Effector memory CD8-positive, alpha-beta T cell (primary cell): Measurements from ENCODE around the gene JAM2.
A peak's percentile ranks its signal among the peaks of the same experiment; 100 is the strongest.
"Not testable (repeated sequence)": the region's sequence is repeated elsewhere in the genome, so short reads cannot be mapped to it uniquely, and the experiment has no call there.

Source experiments
- ATAC-seq: fragments of 150-1000 bp; cut with Tn5 transposase; replicated peaks from 2 replicates; pipeline ENCODE4 v1.10.0; 2021; ENCODE audit warnings: mild to moderate bottlenecking, moderate library complexity
- DNase-seq, 3 experiments: peaks; one replicate each; pipeline ENCODE4 v3.0.0; 2021
- H3K27ac Mint-ChIP-seq, 2 donors: one replicate each; pipeline ENCODE4 v1.8.0; 2022; ENCODE audit warnings: mild to moderate bottlenecking in 2 of 2, mixed read lengths in 2 of 2, moderate library complexity in 2 of 2
- H3K27me3 Mint-ChIP-seq, 2 donors: one replicate each; pipeline ENCODE4 v1.8.0; 2022; ENCODE audit warnings: mixed read lengths in 2 of 2
- H3K36me3 Mint-ChIP-seq: one replicate; pipeline ENCODE4 v1.8.0; 2022; ENCODE audit warnings: mild to moderate bottlenecking, moderate library complexity, mixed read lengths; ENCODE audit not compliant: insufficient read depth
- H3K4me1 Mint-ChIP-seq, 2 donors: one replicate each; pipeline ENCODE4 v1.8.0; 2022; ENCODE audit warnings: low read depth in 2 of 2, mixed read lengths in 2 of 2
- H3K4me3 Mint-ChIP-seq, 2 donors: one replicate each; pipeline ENCODE4 v1.8.0; 2022; ENCODE audit warnings: mild to moderate bottlenecking in 2 of 2, mixed read lengths in 2 of 2, moderate library complexity in 2 of 2
- H3K9me3 Mint-ChIP-seq, 2 donors: one replicate each; pipeline ENCODE4 v1.8.0; 2022; ENCODE audit warnings: mixed read lengths in 2 of 2
- total RNA-seq, 9 experiments: gene quantifications; one replicate each; lab custom pipeline; 2026; lab: John Stamatoyannopoulos, UW

The JAM2 gene, protein sequence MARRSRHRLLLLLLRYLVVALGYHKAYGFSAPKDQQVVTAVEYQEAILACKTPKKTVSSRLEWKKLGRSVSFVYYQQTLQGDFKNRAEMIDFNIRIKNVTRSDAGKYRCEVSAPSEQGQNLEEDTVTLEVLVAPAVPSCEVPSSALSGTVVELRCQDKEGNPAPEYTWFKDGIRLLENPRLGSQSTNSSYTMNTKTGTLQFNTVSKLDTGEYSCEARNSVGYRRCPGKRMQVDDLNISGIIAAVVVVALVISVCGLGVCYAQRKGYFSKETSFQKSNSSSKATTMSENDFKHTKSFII
- total RNA-seq: 0 to 1.1 (median 0.30) reads per million in 9 experiments

DNA sequence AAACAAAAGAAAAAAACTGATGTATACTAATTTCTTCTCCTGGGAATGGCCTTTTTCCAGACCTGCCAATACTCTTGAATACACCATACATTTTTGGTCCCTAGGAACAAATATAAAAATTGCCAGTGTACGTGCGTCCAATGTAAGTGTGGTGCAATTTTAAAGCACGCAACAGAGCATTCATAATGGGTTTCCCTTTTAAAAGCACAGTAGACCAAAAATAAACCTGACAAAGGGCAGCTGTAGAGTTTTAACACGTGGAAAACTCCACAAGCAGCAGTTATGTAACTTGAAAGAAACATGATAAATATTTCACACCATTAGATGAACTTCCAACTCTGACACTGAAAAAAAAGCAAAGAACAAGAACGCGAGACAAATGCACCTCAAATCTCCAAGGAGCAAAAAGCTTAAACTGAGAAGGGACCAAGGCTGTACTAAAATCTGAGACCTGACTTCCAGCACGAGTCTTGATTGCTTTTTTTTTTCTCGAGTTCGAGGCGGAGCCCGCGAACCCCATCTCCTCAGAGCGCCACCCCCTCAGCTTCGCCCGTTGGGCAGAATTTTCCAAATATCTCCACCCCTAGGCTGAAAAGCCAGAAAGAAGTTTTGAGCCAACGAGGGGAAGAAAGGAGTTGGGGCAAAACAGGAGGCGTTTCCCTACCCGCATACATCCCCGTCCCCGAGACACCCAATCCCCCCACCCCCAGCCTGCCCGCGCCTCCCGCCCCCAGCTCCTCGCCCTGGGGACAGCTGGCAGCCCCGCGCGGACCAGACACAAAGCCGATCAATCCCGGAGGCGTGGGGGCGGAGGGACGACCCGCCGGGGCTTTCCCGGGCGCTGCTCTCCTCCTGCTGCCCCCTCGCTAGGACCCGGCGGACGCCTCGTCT is at the start of gene JAM2:
JAM2 (plus strand) TSS at position 599 of the 891 bp plus-strand sequence. CDS start 564 bp downstream, outside the sequence.
- Mint-ChIP-seq H3K4me1 (peaks cover 12 to 17% of the 10 kb centered on the region in 2 donors), H3K27ac (peak within 1 kb of the TSS in 1 of 2 donors; percentile 66), H3K4me3 (peak within 1 kb of the TSS; percentile 51 to 72), H3K27me3 (peaks cover 52 to 53% of the 10 kb centered on the region in 2 donors), H3K9me3 (no peaks in the 10 kb centered on the region), H3K36me3 (no peaks in the 10 kb centered on the region)
- peak; percentile 5 to 8 (median 8) for DNase-seq
- ATAC-seq: peak; percentile 68

DNA sequence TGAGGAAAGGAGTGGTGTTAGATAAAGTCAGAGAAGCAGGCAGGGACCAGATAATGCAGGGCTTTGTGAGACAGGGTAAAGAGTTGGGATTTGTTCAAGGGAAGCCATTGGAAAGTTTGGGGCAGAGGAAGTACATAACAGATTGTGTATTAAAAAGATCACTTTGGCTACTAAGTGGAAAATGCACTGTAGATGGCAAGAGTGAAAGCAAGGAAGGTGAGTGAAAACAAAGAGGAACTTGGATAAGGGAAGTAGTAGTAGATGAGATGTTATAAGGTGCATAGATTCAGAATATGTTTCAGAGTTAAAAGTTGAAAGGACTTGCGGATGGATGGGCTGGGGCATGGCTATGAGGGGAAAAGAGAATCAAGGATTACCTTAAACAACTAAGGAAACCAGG is 49.2 kb upstream of the JAM2 start:
- ATAC-seq: no peak
- Mint-ChIP-seq H3K4me3 (no peak overlapping the region), H3K27ac (no peak overlapping the region), H3K4me1 (peaks cover 7 to 35% of the 10 kb centered on the region in 2 donors), H3K36me3 (peaks cover 55% of the 10 kb centered on the region), H3K9me3 (no peaks in the 10 kb centered on the region), H3K27me3 (no peaks in the 10 kb centered on the region)
- DNase-seq: no peak

DNA sequence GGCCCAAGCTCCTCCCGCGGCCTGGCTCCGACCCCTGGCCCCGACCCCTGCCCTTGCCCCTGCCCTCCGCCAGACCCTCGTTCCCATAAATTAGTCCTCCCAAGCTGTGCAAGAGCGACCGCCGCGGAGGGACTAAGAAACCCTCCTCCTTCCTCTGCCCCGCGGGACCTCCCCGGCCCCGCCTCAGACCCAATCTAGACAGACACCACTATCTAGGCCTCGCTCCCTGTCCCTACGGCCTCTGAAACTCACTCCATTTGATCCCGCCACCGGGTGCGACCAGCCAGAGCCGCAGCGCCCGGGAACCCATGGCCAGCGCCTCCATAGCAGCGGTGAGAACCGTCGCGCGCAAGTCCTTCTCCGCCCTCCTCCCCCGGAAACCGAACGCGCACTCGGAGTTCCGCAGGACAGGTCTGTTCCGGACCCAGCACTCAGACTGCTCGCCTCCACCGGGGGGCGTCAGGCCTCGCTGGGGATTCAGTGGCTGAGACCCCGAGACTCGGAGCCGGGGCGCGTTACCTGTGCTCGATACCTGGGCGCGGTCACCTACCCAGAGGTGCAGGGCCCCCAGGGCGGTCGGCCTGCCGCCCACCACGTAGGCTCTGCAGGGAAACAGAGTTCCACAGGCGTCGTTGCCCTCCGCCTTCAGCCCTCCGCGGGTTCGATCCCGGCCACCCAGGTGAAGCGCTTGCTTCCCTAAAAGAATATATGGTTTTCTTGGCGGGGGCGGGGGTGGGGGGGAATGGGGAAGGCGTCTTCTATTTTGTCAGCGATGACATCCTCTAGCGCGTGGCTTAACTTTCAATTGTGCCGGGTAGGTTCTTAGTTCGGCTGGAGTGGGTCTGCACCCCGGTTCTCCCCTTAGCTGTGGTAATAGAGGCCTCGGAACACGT is 31.7 kb upstream of the JAM2 start, which contains the start of gene MRPL39:
MRPL39 (minus strand) TSS at position 331 of the 893 bp plus-strand sequence; CDS start at position 325, 6 bp downstream.
- H3K4me1 Mint-ChIP-seq: peaks cover 22 to 33% of the 10 kb centered on the region in 2 donors

DNA sequence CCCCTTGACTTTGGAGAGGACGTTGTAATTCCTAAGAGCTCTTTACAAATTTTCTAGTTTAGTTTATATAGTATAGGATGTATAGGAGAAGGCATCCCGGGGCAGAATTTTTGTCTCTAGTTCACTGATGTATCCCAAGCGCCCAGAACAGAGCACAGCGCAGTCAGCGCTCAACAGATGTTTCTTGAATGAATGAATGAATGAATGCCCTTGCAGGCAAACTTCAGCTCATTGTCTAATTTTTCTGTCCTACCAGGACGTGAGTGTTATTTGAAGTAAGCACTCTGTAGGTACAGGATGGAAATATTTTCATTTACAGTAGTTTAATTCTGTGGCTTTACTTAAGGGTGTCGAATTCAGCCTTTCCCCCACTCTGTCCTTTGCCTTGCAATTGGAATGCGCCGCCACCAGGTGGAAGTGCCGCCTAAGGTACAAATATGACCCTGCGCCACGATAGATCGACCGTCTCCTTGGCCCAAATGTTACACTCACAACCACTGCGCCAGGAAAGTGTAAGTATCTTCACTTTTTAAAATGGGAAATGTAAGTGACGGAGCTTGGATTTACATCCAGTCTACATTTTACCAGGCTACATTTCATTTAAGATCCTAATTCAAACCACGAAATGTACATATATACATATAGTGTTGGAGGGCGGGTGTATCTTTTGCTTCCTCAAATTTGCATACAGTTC is 30.9 kb upstream of the JAM2 start:
- Mint-ChIP-seq H3K36me3 (peaks cover 17% of the 10 kb centered on the region), H3K27ac (peak overlapping the region; percentile 94 to 95), H3K27me3 (no peaks in the 10 kb centered on the region), H3K4me3 (peak overlapping the region; percentile 92), H3K4me1 (peaks cover 20 to 28% of the 10 kb centered on the region in 2 donors), H3K9me3 (no peaks in the 10 kb centered on the region)
- peak; percentile 68 to 73 (median 69) for DNase-seq
- peak; percentile 75 for ATAC-seq

More for the DNA sequence above, 31.7 kb upstream of the JAM2 start, which contains the start of gene MRPL39:
- DNase-seq (peak; percentile 77 to 83 (median 79)), ATAC-seq (peak; percentile 87)
- H3K9me3 Mint-ChIP-seq: no peaks in the 10 kb centered on the region
- H3K27me3 Mint-ChIP-seq: no peaks in the 10 kb centered on the region
- peak within 1 kb of the TSS; percentile 94 to 95 for H3K27ac Mint-ChIP-seq
- peaks cover 21% of the 10 kb centered on the region for H3K36me3 Mint-ChIP-seq
- H3K4me3 Mint-ChIP-seq: peak within 1 kb of the TSS; percentile 92

DNA sequence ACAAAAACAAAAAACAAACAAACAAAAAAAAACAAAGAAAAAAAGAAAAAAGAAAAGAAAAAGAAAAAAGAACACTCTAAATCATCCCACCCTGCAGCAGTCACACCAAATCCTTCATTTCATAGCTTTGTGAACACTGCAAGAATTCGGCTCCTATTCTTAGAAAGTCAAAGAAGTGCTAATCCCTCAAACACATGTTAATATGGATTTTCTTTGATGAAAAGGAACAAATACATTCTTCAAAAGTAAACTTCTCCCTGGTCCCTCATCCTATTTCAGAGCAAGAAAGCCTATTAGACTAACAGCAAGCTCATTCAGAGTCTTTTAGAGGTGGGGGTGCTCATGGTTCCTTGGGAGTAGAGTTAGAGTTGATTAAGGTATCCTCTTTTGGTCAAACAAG is 24.6 kb upstream of the JAM2 start:
- Mint-ChIP-seq H3K27ac (no peak overlapping the region), H3K36me3 (no peaks in the 10 kb centered on the region), H3K4me3 (no peak overlapping the region), H3K4me1 (no peaks in the 10 kb centered on the region), H3K27me3 (peaks cover 0 to 9% of the 10 kb centered on the region in 2 donors), H3K9me3 (no peaks in the 10 kb centered on the region)
- no peak for ATAC-seq
- no peak for DNase-seq

DNA sequence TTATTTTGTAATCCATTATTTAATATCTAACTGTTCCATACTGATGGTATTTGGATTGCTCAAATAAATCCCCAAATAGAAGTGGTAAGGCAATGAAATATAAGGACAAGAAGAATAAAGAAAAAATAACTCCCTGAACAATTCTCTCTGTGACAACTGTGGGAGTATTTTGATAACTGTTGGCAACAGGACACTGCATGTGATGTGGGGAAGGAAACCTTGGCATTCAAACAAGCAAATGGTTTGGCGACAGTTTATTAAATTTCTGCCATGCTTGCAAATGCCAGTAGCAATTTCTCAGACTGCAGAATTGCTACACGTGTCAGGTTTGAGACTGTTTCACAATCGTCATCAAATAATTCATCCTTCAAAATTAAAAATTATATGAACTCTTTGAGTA is 23.2 kb upstream of the JAM2 start:
- no peak for DNase-seq
- ATAC-seq: no peak

DNA sequence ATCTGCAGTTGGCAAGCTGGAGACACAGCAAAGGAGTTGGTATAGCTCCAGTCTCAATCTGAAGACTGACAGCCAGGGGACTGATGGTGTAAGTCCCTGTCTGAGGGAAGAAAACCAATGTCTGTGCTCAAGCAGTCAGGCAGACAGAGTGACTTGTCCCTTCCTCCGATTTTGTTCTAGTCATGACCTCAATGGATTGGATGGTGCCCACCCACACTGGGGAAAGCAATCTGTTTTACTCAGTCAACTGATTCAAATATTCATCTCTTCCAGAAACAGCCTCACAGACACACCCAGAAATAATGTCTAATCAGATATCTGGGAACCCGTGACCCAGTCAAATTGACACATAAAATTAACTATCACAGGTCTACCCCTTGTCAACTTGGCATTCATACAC is 19.9 kb upstream of the JAM2 start:
- peaks cover 0 to 9% of the 10 kb centered on the region in 2 donors for H3K27me3 Mint-ChIP-seq
- DNase-seq: no peak
- no peaks in the 10 kb centered on the region for H3K36me3 Mint-ChIP-seq
- H3K9me3 Mint-ChIP-seq: no peaks in the 10 kb centered on the region
- no peaks in the 10 kb centered on the region for H3K4me1 Mint-ChIP-seq
- ATAC-seq: no peak
- no peak overlapping the region for H3K27ac Mint-ChIP-seq
- no peak overlapping the region for H3K4me3 Mint-ChIP-seq

More for the DNA sequence above, 23.2 kb upstream of the JAM2 start:
- Mint-ChIP-seq H3K36me3 (no peaks in the 10 kb centered on the region), H3K27me3 (peaks cover 0 to 9% of the 10 kb centered on the region in 2 donors), H3K4me3 (no peak overlapping the region), H3K4me1 (no peaks in the 10 kb centered on the region), H3K27ac (no peak overlapping the region), H3K9me3 (no peaks in the 10 kb centered on the region)

DNA sequence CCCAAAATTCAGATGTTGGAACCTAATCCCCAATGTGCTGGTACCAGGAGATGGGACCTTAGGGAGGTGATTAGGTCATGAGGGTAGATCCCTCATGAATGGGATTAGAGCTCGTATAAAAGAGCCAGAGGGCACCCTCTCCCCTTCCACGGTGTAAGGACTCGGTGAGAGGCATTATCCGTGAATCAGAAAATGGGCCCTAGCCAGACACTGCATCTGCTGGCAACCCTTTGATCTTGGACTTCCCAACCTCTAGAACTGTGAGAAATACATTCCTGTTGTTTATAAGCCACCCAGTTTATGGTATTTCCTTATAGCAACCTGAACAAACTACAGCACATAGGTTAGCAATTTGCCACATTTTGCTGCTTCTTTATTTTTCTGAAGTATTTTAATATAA is 14.5 kb upstream of the JAM2 start:
- Mint-ChIP-seq H3K4me3 (no peak overlapping the region), H3K4me1 (no peaks in the 10 kb centered on the region), H3K36me3 (no peaks in the 10 kb centered on the region), H3K9me3 (no peaks in the 10 kb centered on the region), H3K27ac (no peak overlapping the region), H3K27me3 (no peaks in the 10 kb centered on the region)
- ATAC-seq (no peak), DNase-seq (no peak)

DNA sequence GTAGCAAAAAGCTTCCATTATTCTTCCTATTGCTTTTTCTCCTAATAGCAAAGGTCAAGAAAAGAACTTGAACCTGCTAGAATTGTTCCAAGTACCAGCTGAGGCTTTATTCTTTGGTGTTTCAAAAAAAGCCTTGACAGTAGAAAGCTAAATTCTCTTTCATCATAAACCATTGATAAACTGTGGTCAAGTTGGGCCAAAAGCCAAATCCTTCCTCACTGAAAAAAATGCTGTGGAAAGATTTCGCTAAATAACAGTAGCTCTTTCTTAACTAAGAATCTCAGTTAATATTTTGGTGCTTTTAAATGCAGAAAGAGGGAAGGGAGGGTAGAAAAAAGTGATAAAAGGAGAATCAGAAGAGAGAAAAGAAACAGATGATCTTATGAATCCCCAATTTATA is 14.0 kb upstream of the JAM2 start:
- no peak for ATAC-seq
- H3K9me3 Mint-ChIP-seq: no peaks in the 10 kb centered on the region
- no peaks in the 10 kb centered on the region for H3K36me3 Mint-ChIP-seq
- DNase-seq: no peak
- no peak overlapping the region for H3K4me3 Mint-ChIP-seq
- H3K4me1 Mint-ChIP-seq: no peaks in the 10 kb centered on the region
- no peak overlapping the region for H3K27ac Mint-ChIP-seq
- H3K27me3 Mint-ChIP-seq: no peaks in the 10 kb centered on the region

DNA sequence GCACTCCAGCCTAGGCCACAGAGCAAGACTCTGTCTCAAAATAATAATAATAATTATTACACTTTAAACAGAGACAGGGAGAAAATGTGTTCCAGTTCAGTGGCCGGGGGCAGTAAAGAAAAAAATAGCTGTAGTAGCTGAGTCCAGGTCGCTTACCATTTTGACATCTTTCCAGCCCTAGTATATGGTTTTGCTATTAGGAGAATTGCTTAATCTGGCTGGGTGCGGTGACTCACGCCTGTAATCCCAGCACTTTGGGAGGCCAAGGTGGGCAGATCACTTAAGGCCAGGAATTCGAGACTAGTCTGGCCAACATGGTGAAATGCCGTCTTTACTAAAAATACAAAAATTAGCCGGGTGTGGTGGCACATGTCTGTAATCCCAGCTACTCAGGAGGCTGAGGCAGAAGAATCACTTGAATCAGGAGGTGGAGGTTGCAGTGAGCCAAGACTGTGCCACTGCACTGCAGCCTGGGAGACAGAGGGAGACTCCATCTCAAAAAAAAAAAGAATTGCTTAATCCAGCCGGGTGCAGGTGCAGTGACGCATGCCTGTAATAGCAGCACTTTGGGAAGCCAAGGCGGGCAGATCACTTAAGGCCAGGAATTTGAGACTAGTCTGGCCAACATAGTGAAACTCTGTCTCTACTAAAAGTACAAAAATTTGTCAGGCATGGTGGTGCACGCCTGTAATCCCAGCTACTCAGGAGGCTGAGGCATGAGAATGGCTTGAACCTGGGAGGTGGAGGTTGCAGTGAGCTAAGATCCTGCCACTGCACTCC is 13.1 kb upstream of the JAM2 start:
- H3K4me1 Mint-ChIP-seq, H3K4me3 Mint-ChIP-seq, ATAC-seq, H3K27me3 Mint-ChIP-seq, DNase-seq, H3K9me3 Mint-ChIP-seq, H3K36me3 Mint-ChIP-seq, H3K27ac Mint-ChIP-seq: not testable (repeated sequence)

DNA sequence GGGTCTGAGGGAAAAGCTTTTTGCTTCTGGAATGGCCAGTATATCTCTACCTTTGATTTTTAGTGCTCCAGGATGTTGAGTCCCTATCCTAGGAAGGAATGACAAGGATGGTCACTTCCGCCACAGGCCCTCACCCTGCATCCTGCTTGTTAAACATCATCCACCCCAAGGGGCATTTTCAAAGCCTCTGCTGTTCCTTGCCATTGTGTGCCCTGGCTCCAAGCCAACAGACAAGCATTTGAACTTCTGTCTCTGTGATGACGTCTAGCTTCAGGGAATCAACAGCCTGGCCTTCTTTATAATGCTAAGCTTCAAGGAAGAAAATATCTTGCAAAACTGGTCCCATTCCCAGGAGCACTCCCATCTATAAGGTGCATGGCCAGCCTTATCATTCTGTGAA is 12.3 kb upstream of the JAM2 start:
- DNase-seq (no peak), ATAC-seq (no peak)
- no peaks in the 10 kb centered on the region for H3K36me3 Mint-ChIP-seq
- H3K27me3 Mint-ChIP-seq: no peaks in the 10 kb centered on the region
- no peak overlapping the region for H3K4me3 Mint-ChIP-seq
- H3K9me3 Mint-ChIP-seq: no peaks in the 10 kb centered on the region
- no peak overlapping the region for H3K27ac Mint-ChIP-seq
- no peaks in the 10 kb centered on the region for H3K4me1 Mint-ChIP-seq

DNA sequence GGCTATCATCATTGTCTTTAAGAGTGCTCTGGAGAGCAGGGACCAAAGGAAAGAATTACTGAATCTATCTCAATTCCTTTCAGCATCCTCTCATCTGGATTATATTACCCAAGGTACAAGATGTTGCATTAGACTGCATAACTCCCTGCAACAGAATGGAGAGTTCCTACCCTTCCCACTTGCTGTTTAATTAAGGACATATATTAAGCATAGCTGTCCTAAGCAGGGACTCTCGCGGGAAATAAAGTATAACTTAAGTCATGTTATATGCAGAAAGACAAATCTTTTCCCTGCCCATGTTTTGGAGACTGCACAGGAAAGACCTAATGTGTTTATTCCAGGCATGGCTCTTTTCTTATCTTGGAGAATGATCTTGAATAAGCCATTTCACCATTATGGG is 6.8 kb upstream of the JAM2 start:
- Mint-ChIP-seq H3K27ac (no peak overlapping the region), H3K27me3 (peaks cover 26% of the 10 kb centered on the region in 2 donors), H3K4me1 (no peaks in the 10 kb centered on the region), H3K36me3 (no peaks in the 10 kb centered on the region), H3K9me3 (no peaks in the 10 kb centered on the region), H3K4me3 (no peak overlapping the region)
- DNase-seq (no peak), ATAC-seq (no peak)
